Esophagus (tissue), 2 donors: ENCODE data around the gene LSM6. TPM values are rescaled to one million over a fixed set of nuclear protein-coding genes. Genes with fewer than 3 reads are reported as not detected.

Source experiments
- H3K27ac ChIP-seq, 2 donors: one replicate each; pipeline ENCODE4 v1.5.1; 2013; ENCODE audit warnings: low read depth in 2 of 2, mild to moderate bottlenecking in 2 of 2, inconsistent platforms in 1 of 2, low read length in 1 of 2, moderate library complexity in 1 of 2
- H3K27me3 ChIP-seq, 2 donors: one replicate each; pipeline ENCODE4 v1.6.1; 2013; ENCODE audit warnings: low read length in 2 of 2, control low read depth in 1 of 2, mild to moderate bottlenecking in 1 of 2; ENCODE audit not compliant: insufficient read depth in 2 of 2, control insufficient read depth in 1 of 2
- H3K36me3 ChIP-seq, 2 donors: one replicate each; pipeline ENCODE4 v1.6.1; 2013; ENCODE audit warnings: low read length in 1 of 2; ENCODE audit not compliant: control insufficient read depth in 2 of 2, insufficient read depth in 2 of 2
- H3K4me1 ChIP-seq, 2 donors: one replicate each; pipeline ENCODE4 v1.6.1; 2013; ENCODE audit warnings: low read length in 1 of 2; ENCODE audit not compliant: control insufficient read depth in 2 of 2, insufficient read depth in 2 of 2
- H3K4me3 ChIP-seq, 2 donors: one replicate each; pipeline ENCODE4 v1.5.1; 2013; ENCODE audit warnings: low read length in 2 of 2, mild to moderate bottlenecking in 2 of 2, low read depth in 1 of 2, moderate library complexity in 1 of 2
- H3K9me3 ChIP-seq, 2 donors: one replicate each; pipeline ENCODE4 v1.6.1; 2013; ENCODE audit warnings: mild to moderate bottlenecking in 2 of 2, low read depth in 1 of 2, low read length in 1 of 2, moderate library complexity in 1 of 2; ENCODE audit not compliant: control insufficient read depth in 2 of 2, insufficient read depth in 1 of 2
- WGBS, 2 donors: extraction: QIAGEN DNeasy Blood & Tissue Kit; methylation state at CpG; one replicate each; pipeline ENCODE4 v1.1.7; 2013; 5-methylcytosine and 5-hydroxymethylcytosine counted together
- polyA plus RNA-seq, 2 donors: library from polyadenylated mRNA; stranded (reverse); fragments of 200-250 nt; gene quantifications; one replicate each; pipeline ENCODE4 v1.2.3, GENCODE V29; 2013
- donor health status: healthy with polysubstance abuse.
- donor health status: Bipolar disorder and iron deficiency.

LSM6 gene
- polyA plus RNA-seq, 2 donors = 11.6 to 35.4 TPM

DNA sequence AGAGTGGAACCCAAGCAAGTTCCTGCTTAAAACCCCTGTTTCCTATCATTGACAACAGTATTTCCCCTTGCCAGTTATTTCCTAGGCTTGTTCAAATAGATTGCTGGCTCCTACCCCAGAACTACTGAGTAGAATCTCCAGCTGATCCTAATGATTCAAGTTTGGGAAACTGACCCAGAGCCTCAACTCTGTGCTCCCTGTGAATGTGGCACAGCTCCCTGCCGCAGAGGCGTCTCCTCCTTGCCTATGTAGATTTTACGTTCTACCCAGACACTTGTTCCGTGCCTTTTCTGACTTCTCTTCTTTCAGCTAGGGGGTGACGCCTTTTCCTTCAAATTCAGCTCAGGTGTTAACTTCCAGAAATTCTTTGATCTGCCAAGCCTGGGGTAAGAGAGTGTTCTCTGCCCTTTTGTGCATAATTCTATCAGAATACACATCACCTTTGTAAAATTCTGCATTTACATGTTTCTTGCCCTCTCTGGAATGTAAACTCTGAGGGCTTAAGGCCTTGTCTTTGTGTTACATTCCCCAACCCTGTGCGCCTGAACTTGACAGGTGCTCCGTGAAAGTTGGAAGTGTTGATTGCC, 4.4 kb downstream of the LSM6 start:
- no peaks in the 10 kb centered on the region for H3K27me3 ChIP-seq
- peak overlapping the region in 1 of 2 donors; percentile 13 for H3K27ac ChIP-seq
- peaks cover 3% of the 10 kb centered on the region in 2 donors for H3K4me1 ChIP-seq
- 43 to 49% methylated on average over 7 of the region's 7 CpGs for WGBS, 2 donors
- peaks cover 2% of the 10 kb centered on the region in 2 donors for H3K36me3 ChIP-seq
- no peaks in the 10 kb centered on the region for H3K9me3 ChIP-seq
- no peak overlapping the region for H3K4me3 ChIP-seq

DNA sequence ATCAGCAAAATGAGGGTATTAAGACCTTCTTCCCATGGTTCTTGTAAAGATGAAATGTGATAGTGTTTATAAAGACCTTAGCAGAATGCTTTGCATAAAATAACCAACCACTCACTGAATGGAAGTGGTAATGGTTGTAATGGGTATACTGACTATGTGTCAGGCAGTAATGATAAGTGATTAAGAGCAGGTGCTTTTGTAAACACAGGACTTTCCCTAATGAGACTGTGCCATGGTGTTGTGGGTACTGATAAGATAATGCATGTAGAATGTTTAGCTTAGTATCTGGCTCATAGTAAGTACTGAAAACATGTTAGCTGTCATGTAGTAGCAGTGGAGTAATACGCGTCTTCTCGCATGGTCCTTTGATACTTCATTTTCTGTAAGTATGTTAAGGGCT, 6.9 kb downstream of the LSM6 start:
- Histone ChIP-seq H3K4me1 (peaks cover 0 to 3% of the 10 kb centered on the region in 2 donors), H3K36me3 (peaks cover 2 to 4% of the 10 kb centered on the region in 2 donors), H3K9me3 (no peaks in the 10 kb centered on the region), H3K4me3 (no peak overlapping the region), H3K27me3 (no peaks in the 10 kb centered on the region), H3K27ac (no peak overlapping the region)
- WGBS, 2 donors = 87 to 95% methylated on average over 3 of the region's 3 CpGs

DNA sequence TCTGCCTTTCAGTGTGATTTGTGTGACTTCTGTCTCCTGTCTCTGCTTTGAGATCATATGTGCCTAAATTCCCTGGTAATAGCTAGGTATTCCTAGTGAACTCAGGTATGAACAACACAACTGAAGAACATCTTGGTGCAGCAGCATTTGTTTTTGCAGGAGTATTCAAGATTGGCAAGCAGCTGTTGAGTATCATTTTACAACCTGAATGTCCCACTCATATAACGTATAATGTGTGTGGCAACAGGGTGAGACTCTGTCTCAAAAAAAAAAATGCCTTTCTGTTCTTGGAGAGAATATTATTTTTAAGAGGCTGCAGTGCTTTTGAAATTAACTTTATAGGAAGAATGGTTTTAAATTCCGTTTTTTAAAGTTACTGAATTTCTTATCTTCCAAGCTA, 7.7 kb downstream of the LSM6 start:
- 93 to 95% methylated on average over 2 of the region's 2 CpGs for WGBS, 2 donors
- Histone ChIP-seq H3K4me1 (peaks cover 0 to 3% of the 10 kb centered on the region in 2 donors), H3K36me3 (peaks cover 3 to 5% of the 10 kb centered on the region in 2 donors), H3K9me3 (no peaks in the 10 kb centered on the region), H3K27ac (no peak overlapping the region), H3K4me3 (no peak overlapping the region), H3K27me3 (no peaks in the 10 kb centered on the region)

DNA sequence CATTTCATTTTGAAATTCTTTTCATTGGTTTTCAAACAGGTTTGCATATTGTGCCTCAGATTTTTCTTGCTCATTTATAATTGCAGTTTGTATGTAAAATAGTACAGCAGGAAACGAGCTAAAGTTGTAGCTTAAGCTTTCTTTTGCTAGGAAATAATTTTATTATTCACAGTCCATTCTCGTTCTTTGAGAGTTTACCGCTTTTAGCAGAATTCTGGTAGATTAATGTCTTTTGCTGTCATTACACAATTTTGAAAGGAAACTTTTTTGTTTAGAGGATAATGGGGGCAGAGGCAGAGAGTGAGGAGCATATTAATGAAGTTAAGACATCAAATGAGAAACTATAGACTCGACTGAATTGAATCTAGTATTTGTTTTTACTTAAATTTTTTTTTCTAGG, 10.5 kb downstream of the LSM6 start:
- Histone ChIP-seq H3K4me1 (no peaks in the 10 kb centered on the region), H3K36me3 (peaks cover 4 to 8% of the 10 kb centered on the region in 2 donors), H3K9me3 (no peaks in the 10 kb centered on the region), H3K27ac (no peak overlapping the region), H3K27me3 (no peaks in the 10 kb centered on the region), H3K4me3 (no peak overlapping the region)
- WGBS, 2 donors = 92 to 93% methylated on average over 4 of the region's 4 CpGs

DNA sequence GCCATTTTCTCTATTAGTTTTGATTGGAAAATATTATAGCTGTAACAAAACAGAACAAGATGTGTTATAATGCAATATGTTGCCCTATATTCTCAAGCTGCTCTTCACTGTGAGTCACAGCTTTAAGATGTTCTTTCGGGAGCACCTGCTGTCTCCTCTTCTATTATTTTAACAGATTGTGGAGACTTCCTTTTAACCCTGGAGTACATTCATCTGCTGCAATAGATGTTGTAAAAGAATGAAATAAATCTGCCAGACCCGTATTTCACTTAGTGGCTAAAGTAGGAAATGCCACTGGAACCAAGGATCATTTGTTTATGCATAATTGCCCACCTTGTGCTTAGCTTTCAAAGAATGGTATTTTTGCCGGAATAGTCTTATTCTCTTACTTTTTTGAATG, 11.1 kb downstream of the LSM6 start:
- H3K27ac ChIP-seq = no peak overlapping the region
- no peaks in the 10 kb centered on the region for H3K9me3 ChIP-seq
- H3K4me1 ChIP-seq = no peaks in the 10 kb centered on the region
- H3K36me3 ChIP-seq = peaks cover 4 to 8% of the 10 kb centered on the region in 2 donors
- 85 to 89% methylated on average over 3 of the region's 3 CpGs for WGBS, 2 donors
- no peaks in the 10 kb centered on the region for H3K27me3 ChIP-seq
- no peak overlapping the region for H3K4me3 ChIP-seq

DNA sequence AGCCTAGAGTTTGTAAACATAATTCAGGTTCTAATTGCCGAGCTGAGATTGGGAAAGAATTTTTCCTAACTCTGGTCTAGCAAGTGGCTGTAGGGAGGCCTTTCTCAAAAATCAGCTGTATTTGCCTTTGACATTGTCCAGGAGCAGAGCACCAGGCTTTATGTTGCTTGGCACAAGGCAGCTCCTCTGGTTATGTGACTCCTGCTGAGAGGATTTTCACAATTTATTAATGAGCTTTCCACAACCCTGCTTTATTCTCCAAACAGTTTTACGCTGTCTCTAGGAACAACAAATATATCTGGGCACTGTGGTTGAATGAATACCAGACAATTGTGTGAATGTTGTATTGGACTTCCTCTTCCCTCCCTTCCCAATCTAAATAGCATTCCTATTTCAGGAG, 14.9 kb downstream of the LSM6 start:
- H3K27ac ChIP-seq = no peak overlapping the region
- no peak overlapping the region for H3K4me3 ChIP-seq
- no peaks in the 10 kb centered on the region for H3K27me3 ChIP-seq
- H3K36me3 ChIP-seq = peaks cover 6 to 7% of the 10 kb centered on the region in 2 donors
- H3K9me3 ChIP-seq = no peaks in the 10 kb centered on the region
- WGBS, 2 donors = 63 to 70% methylated on average over 2 of the region's 2 CpGs
- no peaks in the 10 kb centered on the region for H3K4me1 ChIP-seq

DNA sequence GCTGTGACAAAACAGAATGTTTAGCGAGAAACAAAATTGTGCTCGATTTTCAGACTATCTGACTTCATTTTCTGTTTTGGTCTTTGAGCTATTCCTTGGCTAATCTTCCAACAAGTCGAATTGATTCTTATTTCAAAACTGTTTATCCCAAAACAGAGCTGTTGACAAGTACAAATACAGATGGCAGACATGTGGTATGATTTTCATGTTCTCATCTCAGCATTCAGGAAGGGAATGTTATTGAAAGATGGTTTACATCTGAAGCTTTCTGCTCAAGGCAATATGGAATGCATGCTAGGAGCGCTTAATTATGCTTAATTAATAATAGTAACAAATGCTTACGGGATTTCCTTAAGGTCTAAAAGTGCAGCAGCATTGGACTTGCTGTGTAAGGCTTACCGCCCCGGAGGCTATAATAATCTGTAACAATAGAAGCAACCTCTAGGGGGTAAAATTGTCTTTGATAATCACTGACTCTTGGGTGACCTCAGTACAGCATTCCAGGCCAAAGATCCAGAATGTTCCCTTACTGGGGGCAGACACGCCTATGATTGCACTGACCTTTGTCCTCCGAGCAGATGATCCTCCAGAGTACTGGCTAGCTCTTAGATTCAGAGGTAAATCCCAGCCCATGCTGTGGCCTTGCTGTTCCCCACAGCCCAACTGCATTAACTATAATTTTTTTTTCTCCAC, 16.4 kb downstream of the LSM6 start:
- Histone ChIP-seq H3K27ac (no peak overlapping the region), H3K27me3 (no peaks in the 10 kb centered on the region), H3K9me3 (no peaks in the 10 kb centered on the region), H3K4me3 (no peak overlapping the region), H3K36me3 (peaks cover 6 to 7% of the 10 kb centered on the region in 2 donors), H3K4me1 (no peaks in the 10 kb centered on the region)
- WGBS, 2 donors = 70 to 77% methylated on average over 9 of the region's 9 CpGs

DNA sequence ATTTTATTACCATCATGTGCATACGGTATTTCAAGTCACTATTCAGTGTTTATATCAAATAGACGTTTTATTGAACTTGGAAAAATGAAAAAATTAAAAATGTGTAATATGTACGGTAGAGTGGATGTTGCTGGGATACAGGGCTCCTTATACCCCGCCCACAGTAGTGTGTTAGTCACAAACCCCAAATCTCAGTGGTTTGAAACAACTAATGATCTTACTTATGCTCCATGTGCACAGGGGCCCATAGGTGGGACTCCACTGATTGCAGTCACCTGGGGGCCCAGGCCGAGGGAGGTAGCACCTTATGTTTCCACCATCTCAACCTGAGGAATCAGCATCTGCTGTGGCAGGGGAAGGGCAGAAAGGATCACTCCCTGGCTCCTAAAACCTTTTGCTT, 18.1 kb downstream of the LSM6 start:
- WGBS, 2 donors = 88 to 89% methylated on average over 5 of the region's 5 CpGs
- Histone ChIP-seq H3K9me3 (no peaks in the 10 kb centered on the region), H3K4me1 (no peaks in the 10 kb centered on the region), H3K27me3 (no peaks in the 10 kb centered on the region), H3K27ac (no peak overlapping the region), H3K36me3 (peaks cover 0 to 4% of the 10 kb centered on the region in 2 donors), H3K4me3 (no peak overlapping the region)

DNA sequence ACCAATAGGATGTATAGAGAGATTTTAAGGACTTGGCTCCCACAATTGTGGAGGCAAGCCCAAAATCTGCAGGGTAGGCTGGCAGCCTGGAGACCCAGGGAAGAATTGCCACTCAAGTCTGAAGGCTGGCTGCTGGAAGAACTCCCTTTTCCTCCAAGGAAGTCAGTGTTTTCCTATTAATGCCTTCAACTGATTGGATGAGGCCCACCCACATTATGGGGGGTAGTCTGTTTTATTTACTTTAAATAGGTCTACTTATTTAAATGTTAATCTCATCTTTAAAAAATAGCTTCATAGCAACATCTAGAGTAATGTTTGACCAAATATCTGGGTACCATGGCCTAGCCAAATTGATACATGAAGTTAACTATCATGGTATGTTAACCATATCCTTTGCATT, 18.7 kb downstream of the LSM6 start:
- Histone ChIP-seq H3K4me3 (no peak overlapping the region), H3K27ac (no peak overlapping the region), H3K36me3 (peaks cover 0 to 4% of the 10 kb centered on the region in 2 donors), H3K4me1 (no peaks in the 10 kb centered on the region), H3K9me3 (no peaks in the 10 kb centered on the region), H3K27me3 (no peaks in the 10 kb centered on the region)

DNA sequence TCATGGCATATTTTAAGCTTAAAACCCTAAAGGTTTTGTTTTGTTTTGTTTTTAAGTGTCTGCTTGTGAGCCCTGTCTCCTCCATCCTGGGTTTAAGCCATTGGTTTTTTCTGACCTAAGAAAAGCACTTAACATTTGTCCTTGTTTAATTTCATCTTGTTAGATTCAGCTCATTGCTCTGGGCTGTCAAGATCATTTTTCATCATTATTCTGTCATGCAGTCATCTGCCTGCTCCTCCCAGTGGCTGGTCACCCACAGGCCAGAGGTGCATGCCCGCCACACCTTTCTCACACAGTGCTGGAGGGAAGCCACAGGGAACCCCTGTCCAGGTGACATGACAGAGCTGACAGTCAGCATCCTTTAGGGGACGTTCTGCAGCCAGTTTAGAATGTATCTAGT, 27.1 kb downstream of the LSM6 start:
- Histone ChIP-seq H3K4me3 (no peak overlapping the region), H3K36me3 (no peaks in the 10 kb centered on the region), H3K27ac (no peak overlapping the region), H3K9me3 (no peaks in the 10 kb centered on the region), H3K4me1 (no peaks in the 10 kb centered on the region), H3K27me3 (no peaks in the 10 kb centered on the region)
- WGBS, 2 donors = 74 to 77% methylated on average over 2 of the region's 2 CpGs
